NCI-H1105 treated with DMSO at 0.1 percent for 48 hours (cell line): ENCODE data around the gene NRBF2.
"Not testable (repeated sequence)": the region's sequence is repeated elsewhere in the genome, so short reads cannot be mapped to it uniquely, and the experiment has no call there.

Experiments used
- DNase-seq: peaks from one replicate; lab custom pipeline; 2025; lab: John Stamatoyannopoulos, UW

NRBF2 gene

DNA sequence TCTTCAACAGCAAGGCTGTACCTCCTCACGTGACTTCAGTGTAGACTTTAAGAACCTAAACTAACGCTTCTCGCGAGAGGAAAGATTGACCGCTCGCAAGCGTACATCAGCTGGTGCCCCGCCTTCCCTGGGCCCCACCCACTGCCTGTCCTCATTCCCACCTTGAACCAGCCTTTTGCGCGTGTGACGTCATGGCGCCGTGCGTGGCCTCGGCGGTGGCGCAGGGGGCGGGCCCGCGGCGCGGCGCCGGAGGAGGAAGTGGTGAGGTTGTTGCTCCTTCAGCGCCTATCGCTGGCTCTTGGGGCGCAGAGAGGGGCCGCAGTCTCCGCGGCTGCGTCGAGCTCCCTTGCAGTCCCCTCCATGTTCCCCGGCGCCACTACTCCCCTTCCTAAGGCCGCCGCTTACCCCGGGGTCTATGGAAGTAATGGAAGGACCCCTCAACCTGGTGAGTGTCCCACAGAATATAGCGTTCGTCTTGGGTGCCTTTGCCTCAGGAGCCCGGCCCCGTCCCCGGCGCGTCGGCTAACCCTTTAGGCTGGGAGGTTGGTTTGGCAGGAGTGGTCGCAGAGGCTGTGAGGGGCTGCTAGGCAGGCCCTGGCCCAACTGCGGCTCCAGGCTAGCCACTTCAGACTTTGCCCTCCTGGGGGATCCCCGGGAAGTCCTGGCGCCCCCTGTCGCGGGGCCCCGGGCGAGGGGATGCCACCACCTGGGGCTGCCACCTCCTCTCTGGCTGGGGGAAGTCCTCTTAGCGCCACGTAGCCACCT lies at the start of gene NRBF2:
Gene NRBF2, plus strand, starts transcription at position 273 of the 765 bp plus-strand sequence. Its CDS starts 143 bp downstream, at position 416.
- DNase-seq, result peak; percentile 91

DNA sequence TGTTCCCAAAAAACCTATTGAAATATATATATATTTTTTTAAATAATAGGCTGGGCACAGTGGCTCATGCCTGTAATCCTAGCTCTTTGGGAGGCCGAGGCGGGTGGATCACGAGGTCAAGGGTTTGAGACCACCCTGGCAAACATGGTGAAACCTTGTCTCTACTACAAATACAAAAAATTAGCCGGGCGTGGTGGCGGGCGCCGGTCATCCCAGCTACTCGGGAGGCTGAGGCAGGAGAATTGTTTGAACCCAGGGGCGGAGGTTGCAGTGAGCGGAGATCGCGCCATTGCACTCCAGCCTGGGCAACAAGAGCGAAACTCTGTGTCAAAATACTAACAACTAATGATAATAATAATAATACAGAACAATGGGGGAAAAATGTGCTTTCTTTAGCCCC lies 49.7 kb upstream of the NRBF2 start:
- DNase-seq, result not testable (repeated sequence)

DNA sequence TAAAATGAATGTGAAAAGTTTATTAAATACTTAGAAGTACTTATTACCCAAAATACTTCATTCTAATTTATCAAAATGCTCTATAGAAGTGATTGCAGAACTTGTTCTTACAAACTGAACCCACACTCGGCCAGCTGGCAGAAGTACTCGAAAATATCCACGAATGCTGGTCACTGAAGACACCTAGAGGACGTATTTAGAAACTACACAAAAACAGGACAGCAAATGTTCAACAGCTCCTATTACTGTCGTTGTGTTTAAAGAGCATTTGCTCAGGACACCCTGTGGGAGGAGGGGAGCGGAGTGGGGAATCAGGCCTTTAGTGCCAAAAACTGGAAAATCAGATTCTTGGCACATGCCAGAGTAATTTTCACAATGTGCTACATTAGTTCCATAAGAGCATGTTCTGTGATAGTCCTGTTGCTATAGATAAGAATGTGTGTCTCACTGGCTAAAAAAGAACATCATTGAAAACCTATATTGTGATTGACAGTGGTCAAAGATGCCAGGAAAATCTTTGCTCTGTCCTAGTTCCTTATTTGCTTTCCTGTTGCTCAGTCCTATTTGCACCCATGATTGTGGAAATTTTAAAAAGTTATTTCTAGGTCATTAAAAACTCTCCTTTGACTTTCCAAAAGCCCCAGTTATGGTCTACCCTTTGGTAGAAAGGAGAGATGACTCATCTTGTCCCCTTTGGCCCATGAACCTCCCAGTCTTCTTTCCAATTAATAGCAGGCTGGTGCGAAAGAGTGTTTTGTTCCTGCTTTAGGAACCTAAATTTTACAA lies 49.0 kb upstream of the NRBF2 start:
- peak; percentile 61 for DNase-seq

DNA sequence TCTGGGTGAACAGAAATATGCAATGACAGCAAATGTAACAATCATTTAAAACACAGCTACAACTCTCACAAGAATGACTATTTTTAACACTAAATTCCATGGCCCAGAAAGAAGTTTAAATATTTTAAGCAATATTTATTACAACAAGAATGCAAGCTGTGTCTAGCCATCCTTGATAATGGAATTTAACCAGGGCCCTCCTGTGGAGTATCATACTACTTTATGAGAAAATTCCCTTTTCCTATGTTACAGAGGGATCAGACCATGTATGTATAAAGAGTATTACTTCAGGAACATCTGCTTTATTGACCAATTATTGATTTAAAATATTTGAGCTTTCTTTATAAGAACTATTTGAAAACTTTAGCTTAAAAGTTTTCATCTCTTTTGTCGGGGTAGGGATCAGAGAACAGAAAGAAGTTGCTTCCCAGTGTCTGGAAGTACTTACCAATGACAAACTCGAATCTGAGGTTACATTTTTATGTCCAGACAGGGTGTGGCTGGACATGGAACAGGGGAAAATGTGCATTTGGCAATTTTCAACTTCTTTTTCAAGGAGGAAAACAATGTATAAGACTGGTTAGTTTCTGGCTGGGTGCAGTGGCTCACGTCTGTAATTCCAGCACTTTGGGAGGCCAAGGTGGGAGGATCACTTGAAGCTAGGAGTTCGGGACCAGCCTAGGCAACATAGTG lies 48.3 kb upstream of the NRBF2 start:
- DNase-seq, result no peak

DNA sequence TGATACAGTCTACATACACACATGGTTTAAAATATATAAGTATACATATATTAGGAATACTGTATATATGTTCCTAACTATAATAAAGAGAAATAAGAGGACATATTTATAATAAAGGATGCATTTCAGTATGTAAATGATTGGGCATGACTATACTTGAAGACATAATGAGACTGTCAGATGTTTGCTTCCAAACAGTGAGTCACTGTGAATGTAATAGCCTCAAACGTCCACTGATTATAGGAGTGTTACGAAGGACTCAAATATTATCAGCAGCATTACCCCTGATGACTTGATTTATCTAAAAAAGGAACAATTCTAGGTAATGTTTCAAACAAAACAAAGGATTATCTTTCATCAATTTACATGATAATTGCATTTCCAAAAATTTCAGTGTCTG lies 39.9 kb upstream of the NRBF2 start:
- DNase-seq, result no peak

DNA sequence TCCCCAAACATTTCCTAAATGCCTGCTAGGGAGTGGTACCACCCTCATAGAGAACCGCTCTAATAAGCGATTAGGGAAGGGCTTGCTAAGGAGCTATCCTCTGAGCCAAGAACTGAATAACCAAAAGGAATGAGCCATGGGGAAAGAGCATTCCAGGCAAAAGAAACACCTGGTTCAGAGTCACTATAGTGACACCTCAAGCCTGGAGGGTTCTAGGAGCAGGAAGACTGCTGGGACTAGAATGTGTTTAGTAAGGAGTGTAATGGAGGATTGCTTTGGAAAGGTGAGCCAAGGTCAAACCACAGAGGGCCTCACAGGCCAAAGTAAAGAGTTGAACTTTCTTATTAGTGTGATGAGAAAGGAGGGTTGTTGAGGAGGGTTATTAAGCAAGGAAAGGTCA lies 38.7 kb upstream of the NRBF2 start:
- DNase-seq, result no peak

DNA sequence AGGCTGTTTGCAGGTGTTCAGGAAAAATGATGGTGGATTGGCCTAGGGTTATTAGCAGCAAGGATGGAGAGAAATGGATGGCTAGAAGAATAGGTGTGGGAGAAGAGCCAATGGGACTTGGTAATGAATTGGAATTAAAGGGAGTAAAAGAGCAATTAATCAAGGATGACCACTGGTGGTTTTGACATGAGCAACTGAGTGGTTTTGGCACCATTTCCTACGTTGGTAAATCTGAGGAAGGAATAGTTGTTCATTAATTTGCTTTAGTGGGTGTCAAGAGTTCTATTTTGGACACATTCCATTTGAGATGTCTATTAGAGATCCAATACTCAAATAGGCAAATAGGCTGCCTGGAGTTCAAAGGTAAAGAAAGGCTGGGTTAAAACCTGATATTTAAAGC lies 38.2 kb upstream of the NRBF2 start:
- DNase-seq, result no peak

DNA sequence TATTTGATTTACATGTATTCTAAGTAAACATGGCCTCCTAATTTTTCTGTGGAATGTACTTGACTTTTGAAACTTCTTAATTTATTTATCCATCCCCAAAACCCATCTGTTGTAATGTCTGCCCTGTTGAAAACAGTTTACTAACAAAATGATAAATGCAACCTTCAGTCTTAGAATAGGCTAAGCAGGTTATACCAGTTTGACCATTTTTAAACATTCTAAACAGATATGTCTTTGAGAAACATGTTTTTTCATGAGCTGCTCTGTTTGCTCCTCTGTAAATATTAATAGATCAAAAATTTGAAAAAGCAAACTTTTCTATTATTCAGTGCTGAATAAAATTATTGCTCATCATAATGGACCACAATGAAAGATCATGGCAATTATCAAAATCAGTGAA lies 33.4 kb upstream of the NRBF2 start:
- DNase-seq, result no peak

DNA sequence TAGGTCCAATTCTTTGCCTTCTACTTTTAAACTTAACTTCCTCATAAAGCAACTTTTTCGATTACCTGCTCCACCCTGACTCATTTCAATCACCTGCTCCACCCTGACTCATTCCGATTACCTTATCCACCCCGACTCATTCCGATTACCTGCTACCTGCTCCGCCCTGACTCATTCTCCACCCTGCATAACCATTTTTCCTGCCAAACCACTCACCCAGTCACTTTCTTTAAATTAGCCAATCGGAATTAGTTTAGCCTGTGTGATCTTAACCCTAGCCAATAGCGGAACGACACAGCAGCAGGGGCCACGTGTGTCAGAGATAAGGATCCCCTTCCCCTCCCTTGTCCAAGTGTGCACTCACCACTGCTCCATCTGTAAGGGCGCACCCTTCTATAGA lies 32.0 kb upstream of the NRBF2 start:
- not testable (repeated sequence) for DNase-seq

DNA sequence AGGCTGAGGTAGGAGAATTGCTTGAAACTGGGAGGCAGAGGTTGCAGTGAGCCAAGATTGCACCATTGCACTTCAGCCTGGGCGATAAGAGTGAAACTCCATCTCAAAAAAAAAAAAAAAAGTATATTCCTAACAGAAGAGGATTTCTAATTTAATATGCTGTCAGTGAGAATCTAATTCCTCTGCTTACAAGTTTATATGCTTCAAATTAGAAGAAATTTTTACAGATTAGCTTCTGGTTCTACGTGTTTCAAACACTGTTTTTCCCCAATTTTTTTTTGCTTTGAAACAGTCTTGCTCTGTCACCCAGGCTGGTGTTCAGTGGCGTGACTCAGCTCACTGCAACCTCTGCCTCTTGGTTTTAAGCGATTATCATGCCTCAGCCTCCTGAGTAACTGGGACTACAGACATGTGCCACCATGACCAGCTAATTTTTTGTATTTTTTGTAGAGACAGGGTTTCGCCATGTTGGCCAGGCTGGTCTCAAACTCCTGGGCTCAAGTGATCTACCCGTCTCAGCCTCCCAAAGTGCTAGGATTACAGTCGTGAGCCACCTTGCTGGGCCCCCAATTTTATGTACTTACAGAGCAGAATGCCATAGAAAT lies 30.7 kb upstream of the NRBF2 start:
- not testable (repeated sequence) for DNase-seq

DNA sequence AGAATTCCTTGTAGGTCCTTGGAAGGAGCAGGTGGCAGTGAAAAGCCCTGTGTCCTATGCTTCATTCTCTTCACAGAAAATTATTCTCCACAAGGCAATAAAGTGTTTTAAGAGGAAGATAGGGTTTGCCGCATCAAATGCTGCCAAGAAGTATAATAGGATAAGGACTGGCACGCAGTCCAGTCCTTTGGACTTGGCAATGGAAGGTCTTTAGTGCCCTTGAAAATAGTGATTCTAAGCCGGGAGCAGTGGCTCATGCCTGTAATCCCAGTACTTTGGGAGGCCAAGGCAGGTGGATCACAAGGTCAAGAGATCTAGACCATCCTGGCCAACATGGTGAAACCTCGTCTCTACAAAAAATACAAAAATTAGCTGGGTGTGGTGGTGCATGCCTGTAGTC lies 29.9 kb upstream of the NRBF2 start:
- DNase-seq, result not testable (repeated sequence)

DNA sequence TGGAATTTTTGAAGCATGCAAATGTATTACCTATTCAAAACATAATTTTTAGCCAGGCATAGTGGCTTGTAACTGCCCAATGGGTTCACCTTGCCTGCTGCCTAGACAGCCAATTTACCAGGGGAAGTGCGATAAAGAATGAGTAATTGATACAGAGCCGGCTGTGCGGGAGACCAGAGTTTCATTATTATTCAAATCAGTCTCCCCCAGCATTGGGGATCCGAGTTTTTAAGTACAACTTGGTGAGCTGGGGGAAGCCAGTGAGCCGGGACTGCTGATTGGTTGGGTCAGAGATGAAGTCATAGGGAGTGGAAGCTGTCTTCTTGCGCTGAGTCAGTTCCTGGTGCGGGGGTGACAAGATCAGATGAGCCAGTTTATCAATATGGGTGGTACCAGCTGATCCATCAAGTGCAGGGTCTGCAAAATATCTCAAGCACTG lies 29.1 kb upstream of the NRBF2 start:
- no peak for DNase-seq

DNA sequence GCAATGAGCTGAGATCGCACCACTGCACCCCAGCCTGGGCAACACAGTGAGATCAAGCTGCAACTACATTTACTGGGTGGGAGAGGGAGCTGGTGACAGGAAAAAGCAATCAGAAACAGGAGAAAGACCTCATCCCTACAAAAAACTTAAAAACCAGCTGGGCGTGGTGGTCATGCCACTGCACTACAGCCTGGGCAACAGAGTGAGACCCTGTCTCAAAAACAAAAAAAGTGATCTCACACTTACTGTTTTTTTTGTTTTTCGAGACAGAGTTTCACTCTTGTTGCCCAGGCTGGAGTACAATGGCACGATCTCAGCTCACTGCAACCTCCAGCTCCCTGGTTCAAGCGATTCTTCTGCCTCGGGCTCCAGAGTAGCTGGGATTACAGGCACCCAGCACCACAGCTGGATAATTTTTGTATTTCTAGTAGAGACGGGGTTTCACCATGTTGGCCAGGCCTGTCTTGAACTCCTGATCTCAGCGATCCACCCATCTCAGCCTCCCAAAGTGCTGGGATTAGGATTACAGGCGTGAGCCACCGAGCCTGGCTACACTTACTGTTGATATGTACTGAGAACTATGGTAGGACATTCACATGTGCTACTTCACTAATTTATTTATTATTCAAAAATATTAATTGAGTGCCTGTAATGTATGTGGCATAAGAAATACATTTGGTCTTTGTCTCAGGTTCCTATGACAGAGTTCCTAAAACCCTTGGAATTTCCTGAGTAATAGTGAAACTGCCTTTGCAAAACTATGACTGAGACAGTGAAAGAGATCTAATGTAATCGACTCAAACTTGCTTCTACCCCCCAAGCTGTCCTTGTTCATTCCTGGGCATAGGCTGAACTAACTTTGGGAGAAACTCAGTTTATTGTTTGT lies 27.7 kb upstream of the NRBF2 start:
- no peak for DNase-seq

DNA sequence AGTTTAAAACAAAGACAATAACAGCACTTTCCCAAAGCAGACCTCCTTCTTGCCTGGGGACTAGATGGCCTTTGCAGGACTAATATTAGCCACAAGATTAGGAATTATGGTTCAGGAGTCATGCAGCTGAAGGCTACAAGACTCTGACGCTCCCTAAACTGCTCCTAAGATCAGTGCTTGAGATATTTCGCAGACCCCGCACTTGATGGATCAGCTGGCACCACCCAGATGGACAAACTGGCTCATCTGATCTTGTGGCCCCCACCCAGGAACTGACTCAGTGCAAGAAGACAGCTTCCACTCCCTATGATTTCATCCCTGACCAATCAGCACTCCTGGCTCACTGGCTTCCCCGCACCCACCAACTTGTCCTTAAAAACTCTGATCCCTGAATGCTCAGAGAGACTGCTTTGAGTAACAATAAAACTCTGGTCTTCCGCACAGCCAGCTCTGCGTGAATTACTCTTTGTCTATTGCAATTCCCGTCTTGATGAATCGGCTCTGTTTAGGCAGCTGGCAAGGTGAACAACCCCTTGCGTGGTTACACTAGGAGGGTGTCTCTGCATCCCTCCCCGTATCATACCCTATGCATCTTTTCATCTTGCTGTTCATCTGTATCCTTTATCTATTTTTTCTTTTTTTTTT lies 26.9 kb upstream of the NRBF2 start:
- DNase-seq, result no peak

DNA sequence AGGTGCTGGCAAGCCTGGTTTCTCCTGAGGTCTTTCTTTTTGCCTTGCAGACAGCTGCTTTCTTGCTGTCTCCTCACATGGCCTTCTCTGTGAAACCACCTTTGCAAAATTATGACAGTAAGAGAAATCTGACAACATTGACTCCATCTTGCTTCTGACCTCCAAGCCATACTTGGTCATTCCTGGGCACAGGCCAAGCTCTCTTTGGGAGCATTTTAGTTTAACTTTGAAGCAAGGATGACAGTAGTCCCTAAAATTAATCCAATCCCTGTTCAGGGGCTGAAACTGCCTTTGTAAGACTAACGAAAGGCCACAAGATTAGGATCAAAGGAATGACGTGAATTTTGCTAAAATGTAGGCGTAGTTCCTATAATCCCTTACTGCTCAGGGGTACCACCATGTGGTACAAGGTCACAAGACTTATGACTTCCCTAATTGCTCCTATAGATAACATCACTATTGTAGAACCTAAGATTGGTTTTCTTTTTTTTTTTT lies 25.1 kb upstream of the NRBF2 start:
- no peak for DNase-seq

DNA sequence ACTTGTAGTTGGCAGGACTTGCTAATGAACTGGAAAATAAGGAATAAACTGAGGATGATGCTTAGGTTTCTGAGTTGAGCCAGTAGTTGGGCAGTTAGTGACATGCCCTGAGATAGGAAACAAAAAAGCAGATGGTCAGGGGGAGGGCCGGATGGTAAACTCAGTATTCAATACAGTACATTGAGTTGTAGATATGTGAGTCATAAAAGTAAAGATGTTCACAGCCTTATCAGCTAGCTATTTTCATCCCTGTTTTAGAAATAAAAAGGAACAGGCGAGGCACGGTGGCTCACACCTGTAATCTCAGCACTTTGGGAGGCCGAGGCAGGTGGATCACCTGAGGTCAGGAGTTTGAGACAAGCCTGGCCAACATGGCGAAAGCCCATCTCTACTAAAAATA lies 22.2 kb upstream of the NRBF2 start:
- DNase-seq, result no peak

DNA sequence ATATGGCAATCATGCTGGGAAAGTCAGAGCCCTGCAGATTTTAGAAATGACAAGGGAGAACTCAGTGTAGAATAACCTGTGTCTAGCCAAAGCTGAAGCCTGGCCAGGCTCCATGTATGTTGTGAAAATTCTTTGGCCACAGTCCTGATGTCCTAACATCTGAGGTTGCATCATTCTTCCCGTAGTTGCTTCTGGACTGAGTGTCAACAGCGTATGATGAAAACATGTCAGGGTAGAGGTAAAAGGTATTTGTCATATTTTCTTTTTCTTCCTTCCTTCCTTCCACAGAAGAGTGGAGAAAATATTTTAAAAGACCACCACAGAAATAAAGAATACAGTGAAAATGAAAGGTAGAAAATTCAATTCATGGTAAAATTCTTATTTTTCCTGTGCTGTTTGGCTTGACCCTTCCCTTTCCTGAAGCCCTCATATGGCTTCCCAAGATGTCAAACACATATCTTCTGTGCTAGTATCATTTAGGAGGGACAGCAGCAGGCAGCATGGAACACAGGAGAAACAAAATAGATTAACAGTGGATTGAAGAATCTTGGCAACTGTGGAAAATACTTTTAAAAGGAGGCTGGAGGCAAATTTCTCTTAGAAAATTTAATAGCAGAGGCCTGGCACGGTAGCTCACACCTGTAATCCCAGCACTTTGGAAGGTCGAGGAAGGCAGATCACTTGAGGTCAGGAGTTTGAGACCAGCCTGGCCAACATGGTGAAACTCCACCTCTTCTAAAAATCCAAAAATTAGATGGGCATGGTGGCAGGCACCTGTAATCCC lies 18.9 kb upstream of the NRBF2 start:
- DNase-seq, result no peak

DNA sequence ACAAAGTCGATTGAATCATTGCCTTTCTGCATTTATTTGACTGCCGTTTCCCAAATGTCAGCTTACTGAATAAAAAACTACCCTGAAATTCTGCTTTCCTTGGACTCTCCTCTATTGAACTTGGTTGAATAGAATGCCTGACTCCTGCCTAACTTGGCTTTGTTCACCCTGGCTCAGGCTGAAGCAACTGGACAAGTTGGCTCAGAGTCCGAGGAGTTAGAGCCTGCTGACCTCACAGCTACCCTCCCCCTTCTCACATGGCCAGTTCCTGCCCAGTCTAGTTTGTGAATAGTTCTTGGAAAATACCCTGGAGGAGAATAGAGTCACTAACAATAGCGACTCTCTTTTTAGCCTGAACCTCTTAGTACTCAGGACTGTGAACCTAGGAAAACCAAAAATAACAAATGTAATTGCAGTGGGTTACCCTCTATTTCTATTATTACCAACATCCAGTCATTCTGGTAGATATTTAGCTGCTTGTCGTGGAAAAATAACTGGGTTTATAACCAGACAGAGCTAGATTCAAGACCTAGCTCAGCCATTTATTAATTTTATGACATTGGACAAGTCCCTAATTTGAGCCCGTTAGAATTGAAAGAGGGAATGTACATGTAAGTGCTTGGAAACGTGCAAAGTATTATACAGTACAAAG lies 17.3 kb upstream of the NRBF2 start:
- DNase-seq, result no peak

DNA sequence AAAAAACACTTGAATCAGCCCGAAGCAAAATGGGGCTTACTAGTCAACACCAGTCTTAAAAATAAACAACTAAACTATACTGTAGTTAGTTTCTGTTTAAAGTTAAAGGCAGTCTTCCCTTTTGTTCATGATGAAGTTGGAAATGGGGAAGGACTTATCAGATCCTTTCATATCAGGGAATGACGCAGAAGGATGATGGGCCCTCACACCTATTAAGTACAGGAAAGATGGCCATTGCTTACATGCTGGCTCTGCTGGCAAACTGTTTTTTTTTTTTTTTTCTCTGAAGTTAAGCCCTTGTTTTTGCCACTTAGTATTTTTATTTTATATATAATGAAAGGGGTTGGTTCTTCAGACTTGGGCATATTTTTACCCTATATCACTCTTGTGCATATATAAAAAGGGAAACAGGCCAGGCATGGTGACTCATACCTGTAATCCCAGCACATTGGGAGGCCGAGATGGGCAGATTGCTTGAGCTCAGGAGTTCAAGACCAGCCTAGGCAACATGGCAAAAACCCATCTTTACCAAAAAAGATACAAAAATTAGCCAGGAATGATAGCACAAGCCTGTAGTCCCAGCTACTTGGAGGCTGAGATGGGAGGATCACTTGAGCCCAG lies 16.6 kb upstream of the NRBF2 start:
- no peak for DNase-seq
